LNCaP clone FGC (cell line): ENCODE results near the gene SLC9A3.

Source experiments
- DNase-seq: peaks from one replicate; pipeline ENCODE4 v3.0.0-alpha.2; 2011; ENCODE audit warnings: low read depth
- H3K4me3 ChIP-seq: 2 replicates; pipeline ENCODE4 v1.5.1; 2011; ENCODE audit warnings: mild to moderate bottlenecking, low read depth, low read length, control low read depth
- CTCF ChIP-seq: IDR thresholded peaks from 2 replicates; pipeline ENCODE4 v1.5.1; 2012; ENCODE audit warnings: mild to moderate bottlenecking; ENCODE audit not compliant: control insufficient read depth, insufficient read depth; ENCODE audit errors: extremely low read depth

The SLC9A3 gene

GRCh38 chr5:442335-443238 is 81.7 kb downstream of the SLC9A3 start, which contains the start of gene EXOC3:
Gene EXOC3, plus strand, starts transcription at chr5:443176. Its CDS starts 3,030 bp downstream, at chr5:446206.
- H3K4me3 ChIP-seq, result peak within 1 kb of the TSS; percentile 99
- peak; percentile 11 for DNase-seq
- no peak for TF ChIP-seq CTCF

- no peak for DNase-seq
- TF ChIP-seq CTCF, result no peak
- H3K4me3 ChIP-seq, result peak overlapping the region; percentile 99
Measured at GRCh38 chr5:441996-442334, 82.3 kb downstream of the SLC9A3 start.

- H3K4me3 ChIP-seq, result no peak overlapping the region
- no peak for TF ChIP-seq CTCF
- no peak for DNase-seq
Measured at GRCh38 chr5:440401-441201, 83.6 kb downstream of the SLC9A3 start.

- no peak overlapping the region for H3K4me3 ChIP-seq
- no peak for TF ChIP-seq CTCF
- no peak for DNase-seq
Measured at GRCh38 chr5:439636-440035, 84.6 kb downstream of the SLC9A3 start.

GRCh38 chr5:439181-439580 is 85.1 kb downstream of the SLC9A3 start:
- no peak for TF ChIP-seq CTCF
- no peak overlapping the region for H3K4me3 ChIP-seq
- DNase-seq, result no peak

- TF ChIP-seq CTCF, result no peak
- no peak overlapping the region for H3K4me3 ChIP-seq
Measured at GRCh38 chr5:438481-438981, 85.7 kb downstream of the SLC9A3 start.

More at GRCh38 chr5:438481-438981, 85.7 kb downstream of the SLC9A3 start:
- no peak for DNase-seq
